ENCODE measurements around the gene CALM1.
"Not testable (repeated sequence)": the region's sequence is repeated elsewhere in the genome, so short reads cannot be mapped to it uniquely, and the experiment has no call there.

The CALM1 gene

DNA sequence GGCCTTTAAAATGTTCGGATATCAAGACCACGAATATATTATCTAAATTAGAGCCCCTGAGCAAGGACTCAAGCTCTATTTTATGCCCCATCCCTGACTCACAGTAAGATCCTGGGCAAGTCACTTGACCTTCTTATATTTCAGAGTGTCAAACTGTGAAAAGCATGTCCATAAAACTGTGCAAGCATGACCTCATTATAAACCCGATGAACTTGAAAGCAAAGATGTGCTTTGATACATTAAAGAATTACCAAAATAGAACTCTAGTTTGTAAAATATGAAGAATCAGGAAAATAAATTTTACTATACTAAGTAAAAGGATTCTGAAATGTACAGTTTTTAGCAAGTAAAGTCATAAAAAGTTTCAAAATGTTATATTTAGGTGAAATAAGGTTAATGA lies 2.9 kb upstream of the CALM1 start:
- Histone ChIP-seq H3K4me2 (ENCODE audit: low read length) (no peak overlapping the region), H3K4me1 (ENCODE audit: control insufficient read depth, low read length) (peaks cover 8% of the 10 kb centered on the region), H3K9me3 (ENCODE audit: control insufficient read depth, insufficient read depth, low read length) (no peaks in the 10 kb centered on the region), H3K9me2 (replicated peaks; ENCODE audit: control insufficient read depth, low read length) (no peaks in the 10 kb centered on the region), H4K20me1 (ENCODE audit: control insufficient read depth, insufficient read depth, low read depth, low read length) (peaks cover 5% of the 10 kb centered on the region), H3K79me2 (ENCODE audit: control insufficient read depth, low read length) (peaks cover 19% of the 10 kb centered on the region), H3K27ac (ENCODE audit: low read depth, low read length) (no peak overlapping the region), H3K4me3 (ENCODE audit: low read length) (no peak overlapping the region), H3F3A (ENCODE audit: control insufficient read depth, insufficient read depth) (peaks cover 7% of the 10 kb centered on the region), H3K27me3 (ENCODE audit: control insufficient read depth, low read length) (no peaks in the 10 kb centered on the region), H3K36me3 (ENCODE audit: control insufficient read depth, low read length) (peaks cover 10% of the 10 kb centered on the region)
- TF ChIP-seq, protein P1, sequence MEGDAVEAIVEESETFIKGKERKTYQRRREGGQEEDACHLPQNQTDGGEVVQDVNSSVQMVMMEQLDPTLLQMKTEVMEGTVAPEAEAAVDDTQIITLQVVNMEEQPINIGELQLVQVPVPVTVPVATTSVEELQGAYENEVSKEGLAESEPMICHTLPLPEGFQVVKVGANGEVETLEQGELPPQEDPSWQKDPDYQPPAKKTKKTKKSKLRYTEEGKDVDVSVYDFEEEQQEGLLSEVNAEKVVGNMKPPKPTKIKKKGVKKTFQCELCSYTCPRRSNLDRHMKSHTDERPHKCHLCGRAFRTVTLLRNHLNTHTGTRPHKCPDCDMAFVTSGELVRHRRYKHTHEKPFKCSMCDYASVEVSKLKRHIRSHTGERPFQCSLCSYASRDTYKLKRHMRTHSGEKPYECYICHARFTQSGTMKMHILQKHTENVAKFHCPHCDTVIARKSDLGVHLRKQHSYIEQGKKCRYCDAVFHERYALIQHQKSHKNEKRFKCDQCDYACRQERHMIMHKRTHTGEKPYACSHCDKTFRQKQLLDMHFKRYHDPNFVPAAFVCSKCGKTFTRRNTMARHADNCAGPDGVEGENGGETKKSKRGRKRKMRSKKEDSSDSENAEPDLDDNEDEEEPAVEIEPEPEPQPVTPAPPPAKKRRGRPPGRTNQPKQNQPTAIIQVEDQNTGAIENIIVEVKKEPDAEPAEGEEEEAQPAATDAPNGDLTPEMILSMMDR (IDR thresholded peaks at IDR 0.05; ENCODE audit: low read depth, low read length, poor library complexity, severe bottlenecking): no peak
- no peak for TF ChIP-seq EZH2phosphoT487 (IDR thresholded peaks at IDR 0.05; ENCODE audit: borderline replicate concordance, low read length)

DNA sequence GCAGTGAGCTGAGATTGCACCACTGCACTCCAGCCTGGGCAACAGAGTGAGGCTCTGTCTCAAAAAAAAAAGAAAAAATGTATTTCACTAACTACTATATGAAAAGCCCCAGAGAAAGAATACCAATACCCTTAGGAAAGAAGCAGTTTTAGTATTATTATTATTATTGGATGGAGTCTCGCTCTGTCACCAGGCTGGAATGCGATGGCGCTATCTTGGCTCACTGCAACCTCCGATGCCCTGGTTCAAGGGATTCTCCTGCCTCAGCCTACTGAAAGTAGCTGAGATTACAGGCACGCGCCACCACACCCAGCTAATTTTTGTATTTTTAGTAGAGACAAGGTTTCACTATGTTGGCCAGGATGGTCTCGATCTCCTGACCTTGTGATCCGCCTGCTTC lies 2.0 kb upstream of the CALM1 start:
- H3K9me3 ChIP-seq (ENCODE audit: control insufficient read depth, insufficient read depth, low read length); H3K4me2 ChIP-seq (ENCODE audit: low read length); H4K20me1 ChIP-seq (ENCODE audit: control insufficient read depth, insufficient read depth, low read depth, low read length); H3K27me3 ChIP-seq (ENCODE audit: control insufficient read depth, low read length); H3K9me2 ChIP-seq (replicated peaks; ENCODE audit: control insufficient read depth, low read length); H3K4me3 ChIP-seq (ENCODE audit: low read length); H3K27ac ChIP-seq (ENCODE audit: low read depth, low read length): not testable (repeated sequence)
- Histone ChIP-seq H3K79me2 (ENCODE audit: control insufficient read depth, low read length) (peaks cover 27% of the 10 kb centered on the region), H3K4me1 (ENCODE audit: control insufficient read depth, low read length) (peaks cover 16% of the 10 kb centered on the region), H3K36me3 (ENCODE audit: control insufficient read depth, low read length) (peaks cover 16% of the 10 kb centered on the region), H3F3A (ENCODE audit: control insufficient read depth, insufficient read depth) (peaks cover 10% of the 10 kb centered on the region)

DNA sequence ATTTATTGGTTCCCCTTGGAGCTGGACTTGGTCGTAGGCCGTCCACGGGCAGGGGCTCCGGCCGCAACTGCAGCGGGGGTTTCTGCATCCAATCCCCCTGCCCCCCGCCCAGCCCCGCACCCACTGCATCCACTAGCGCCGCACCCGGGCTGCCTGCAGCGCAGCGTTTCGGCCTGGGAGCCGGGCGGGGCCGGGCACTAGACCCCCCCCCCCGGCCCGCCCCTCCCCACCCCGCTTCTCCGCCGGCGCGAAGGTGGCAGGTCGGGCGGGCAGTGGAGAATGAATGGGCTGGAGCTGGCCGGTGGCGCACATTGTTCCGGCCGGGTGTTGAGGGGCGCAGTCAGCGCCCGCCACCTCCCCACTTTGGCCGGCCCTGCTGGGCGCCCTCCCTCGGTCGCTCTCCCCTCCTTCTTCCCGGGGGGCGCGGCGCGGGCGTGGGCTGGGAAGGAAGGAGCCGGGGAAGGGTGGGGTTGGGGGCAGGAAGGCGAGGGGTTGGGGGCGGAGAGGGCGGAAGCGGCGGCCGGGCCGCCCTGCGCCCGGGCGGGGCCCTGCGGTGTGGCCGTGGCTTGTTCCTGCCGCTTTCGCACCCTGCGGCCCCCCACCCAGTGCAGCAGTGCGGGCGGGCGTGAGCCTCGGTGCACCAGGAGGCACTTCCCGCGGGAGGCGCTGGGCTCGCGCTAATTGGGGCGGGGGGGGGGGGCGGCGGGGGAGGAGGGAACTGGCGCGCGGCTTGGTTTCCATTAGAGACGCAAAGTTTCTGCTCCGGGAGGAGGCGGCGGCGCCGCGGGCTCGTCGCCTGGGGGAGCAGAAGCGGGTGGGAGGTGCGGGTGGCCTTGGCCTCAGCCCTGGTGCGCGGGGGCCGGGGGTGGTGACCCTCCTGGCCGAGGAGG lies 841 bp downstream of the CALM1 start:
- no peak for TF ChIP-seq EZH2phosphoT487 (IDR thresholded peaks at IDR 0.05; ENCODE audit: borderline replicate concordance, low read length)
- TF ChIP-seq, protein P1 (IDR thresholded peaks at IDR 0.05; ENCODE audit: low read depth, low read length, poor library complexity, severe bottlenecking): no peak
- peaks cover 49% of the 10 kb centered on the region for H3K79me2 ChIP-seq (ENCODE audit: control insufficient read depth, low read length)

GRCh38 chr14:90398315-90398839 lies 1.5 kb downstream of the CALM1 start:
- H3K9me3 ChIP-seq (ENCODE audit: control insufficient read depth, insufficient read depth, low read length): no peaks in the 10 kb centered on the region
- peaks cover 22% of the 10 kb centered on the region for H3K4me1 ChIP-seq (ENCODE audit: control insufficient read depth, low read length)
- H3K27me3 ChIP-seq (ENCODE audit: control insufficient read depth, low read length): no peaks in the 10 kb centered on the region
- H3K4me2 ChIP-seq (ENCODE audit: low read length): peak overlapping the region; percentile 99
- TF ChIP-seq, protein P1 (IDR thresholded peaks at IDR 0.05; ENCODE audit: low read depth, low read length, poor library complexity, severe bottlenecking): no peak
- TF ChIP-seq EZH2phosphoT487 (IDR thresholded peaks at IDR 0.05; ENCODE audit: borderline replicate concordance, low read length): no peak
- peaks cover 10% of the 10 kb centered on the region for H3F3A ChIP-seq (ENCODE audit: control insufficient read depth, insufficient read depth)
- peaks cover 49% of the 10 kb centered on the region for H3K79me2 ChIP-seq (ENCODE audit: control insufficient read depth, low read length)
- peaks cover 25% of the 10 kb centered on the region for H4K20me1 ChIP-seq (ENCODE audit: control insufficient read depth, insufficient read depth, low read depth, low read length)
- no peaks in the 10 kb centered on the region for H3K9me2 ChIP-seq (replicated peaks; ENCODE audit: control insufficient read depth, low read length)
- H3K36me3 ChIP-seq (ENCODE audit: control insufficient read depth, low read length): peaks cover 52% of the 10 kb centered on the region
- peak overlapping the region; percentile 74 for H3K27ac ChIP-seq (ENCODE audit: low read depth, low read length)
- H3K4me3 ChIP-seq (ENCODE audit: low read length): peak overlapping the region; percentile 83

More for the DNA sequence above, 841 bp downstream of the CALM1 start:
- Histone ChIP-seq H3K27me3 (ENCODE audit: control insufficient read depth, low read length) (no peaks in the 10 kb centered on the region), H3K4me2 (ENCODE audit: low read length) (peak overlapping the region; percentile 99), H3K4me1 (ENCODE audit: control insufficient read depth, low read length) (peaks cover 22% of the 10 kb centered on the region), H3K9me2 (replicated peaks; ENCODE audit: control insufficient read depth, low read length) (no peaks in the 10 kb centered on the region), H3F3A (ENCODE audit: control insufficient read depth, insufficient read depth) (peaks cover 10% of the 10 kb centered on the region), H3K4me3 (ENCODE audit: low read length) (peak overlapping the region; percentile 83), H3K9me3 (ENCODE audit: control insufficient read depth, insufficient read depth, low read length) (no peaks in the 10 kb centered on the region), H4K20me1 (ENCODE audit: control insufficient read depth, insufficient read depth, low read depth, low read length) (peaks cover 25% of the 10 kb centered on the region), H3K36me3 (ENCODE audit: control insufficient read depth, low read length) (peaks cover 45% of the 10 kb centered on the region), H3K27ac (ENCODE audit: low read depth, low read length) (peak overlapping the region; percentile 74)
